Activated B cell treated with CpG ODN at 0.5 μM for 24 hours (primary cell): ENCODE data around the gene PHAX. TPM values are rescaled to one million over a fixed set of nuclear protein-coding genes. Genes with fewer than 3 reads are reported as not detected.

ENCODE experiments used
- ATAC-seq: fragments of 200-7000 bp; cut with Tn5 transposase; one replicate; pipeline ENCODE4 v1.10.0; 2021; ENCODE audit warnings: low read depth, mild to moderate bottlenecking, moderate library complexity
- CTCF ChIA-PET: fragments of 350-600 bp; sonication (Branson Sonifier 250); formaldehyde crosslinking; loops from one replicate; lab custom pipeline; 2021; ENCODE audit warnings: antibody characterized with exemption; lab: Charles Lee
- POLR2A ChIA-PET: fragments of 350-600 bp; sonication (Branson Sonifier 250); formaldehyde crosslinking; loops from one replicate; lab custom pipeline; 2021; ENCODE audit warnings: antibody characterized with exemption; lab: Charles Lee
- DNase-seq: peaks from one replicate; pipeline ENCODE4 v3.0.0; 2022
- H3K27ac Mint-ChIP-seq: one replicate; pipeline ENCODE4 v1.8.0; 2020; ENCODE audit warnings: mixed read lengths
- H3K27me3 Mint-ChIP-seq: one replicate; pipeline ENCODE4 v1.8.0; 2021; ENCODE audit warnings: mixed read lengths
- H3K36me3 Mint-ChIP-seq: one replicate; pipeline ENCODE4 v1.8.0; 2021; ENCODE audit warnings: low read depth, mixed read lengths
- H3K4me1 Mint-ChIP-seq: one replicate; pipeline ENCODE4 v1.8.0; 2021; ENCODE audit warnings: mixed read lengths
- H3K4me3 Mint-ChIP-seq: one replicate; pipeline ENCODE4 v1.8.0; 2020; ENCODE audit warnings: mild to moderate bottlenecking, mixed read lengths
- H3K9me3 Mint-ChIP-seq: one replicate; pipeline ENCODE4 v1.8.0; 2020; ENCODE audit warnings: mixed read lengths
- CTCF ChIP-seq: fragments of 200-600 bp; IDR thresholded peaks from one replicate; pipeline ENCODE4 v1.8.0; 2022; ENCODE audit warnings: antibody characterized with exemption, mild to moderate bottlenecking
- intact Hi-C: fragments of 100-400 bp; cut with micrococcal nuclease; formaldehyde crosslinking; loops from one replicate; pipeline ENCODE4 v1.15.1; 2024
- total RNA-seq: library from RNA; stranded (reverse); gene quantifications from 2 replicates; pipeline ENCODE4 v1.2.3, GENCODE V29; 2022

Gene PHAX
- total RNA-seq, 1 donor from 2014 or later, result 31.0 TPM

DNA sequence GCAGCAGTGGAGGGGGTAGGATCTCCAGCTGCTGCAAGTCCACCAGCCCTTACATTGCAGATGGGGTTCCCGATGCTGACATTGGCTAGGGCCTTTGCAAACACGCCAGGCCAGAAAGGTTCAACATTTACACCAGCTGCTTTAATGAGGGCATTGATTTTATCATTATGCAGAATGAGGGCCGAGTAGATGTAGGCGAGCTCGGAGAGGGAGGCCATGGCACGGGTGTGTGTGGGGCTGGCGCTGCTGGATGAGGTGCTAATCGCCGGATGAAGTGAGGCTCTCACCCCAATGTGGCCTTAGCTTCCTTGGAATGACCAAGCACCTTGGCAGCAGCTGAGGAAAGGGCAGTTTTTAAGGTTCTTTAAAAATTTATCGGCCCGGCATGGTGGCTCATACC, 27.4 kb downstream of the PHAX start:
- ChIA-PET POLR2A (no interaction called here), CTCF (no interaction called here)
- TF ChIP-seq CTCF, result no peak
- peaks cover 34% of the 10 kb centered on the region for H3K36me3 Mint-ChIP-seq
- no peak overlapping the region for H3K27ac Mint-ChIP-seq
- intact Hi-C loops, result no loop called here
- no peaks in the 10 kb centered on the region for H3K4me1 Mint-ChIP-seq
- no peaks in the 10 kb centered on the region for H3K9me3 Mint-ChIP-seq
- H3K27me3 Mint-ChIP-seq, result no peaks in the 10 kb centered on the region
- no peak for ATAC-seq
- H3K4me3 Mint-ChIP-seq, result no peak overlapping the region
- DNase-seq, result no peak

GRCh38 chr5:126631920-126632319, 31.2 kb downstream of the PHAX start:
- no peak for ATAC-seq
- no peak overlapping the region for H3K27ac Mint-ChIP-seq
- H3K4me3 Mint-ChIP-seq, result no peak overlapping the region

GRCh38 chr5:126633552-126633951, 32.8 kb downstream of the PHAX start:
- no peak for ATAC-seq
- no peaks in the 10 kb centered on the region for H3K9me3 Mint-ChIP-seq
- H3K27me3 Mint-ChIP-seq, result no peaks in the 10 kb centered on the region
- DNase-seq, result no peak
- no peaks in the 10 kb centered on the region for H3K4me1 Mint-ChIP-seq
- TF ChIP-seq CTCF, result no peak
- CTCF ChIA-PET, result no interaction called here
- POLR2A ChIA-PET, result no interaction called here
- intact Hi-C loops, result no loop called here
- H3K36me3 Mint-ChIP-seq, result no peaks in the 10 kb centered on the region
- no peak overlapping the region for H3K27ac Mint-ChIP-seq
- no peak overlapping the region for H3K4me3 Mint-ChIP-seq

More at GRCh38 chr5:126631920-126632319, 31.2 kb downstream of the PHAX start:
- DNase-seq, result no peak
- intact Hi-C loops, result no loop called here
- Mint-ChIP-seq H3K27me3 (no peaks in the 10 kb centered on the region), H3K4me1 (no peaks in the 10 kb centered on the region), H3K9me3 (no peaks in the 10 kb centered on the region), H3K36me3 (peaks cover 4% of the 10 kb centered on the region)
- ChIA-PET POLR2A (interaction anchor here (0.6 kb wide), 1 partner anchor 31 kb away, joined by 3 read pairs; the partner anchor contains the start of gene PHAX), CTCF (no interaction called here)
- TF ChIP-seq CTCF, result no peak

GRCh38 chr5:126635585-126635984, 34.8 kb downstream of the PHAX start:
- DNase-seq, result no peak

DNA sequence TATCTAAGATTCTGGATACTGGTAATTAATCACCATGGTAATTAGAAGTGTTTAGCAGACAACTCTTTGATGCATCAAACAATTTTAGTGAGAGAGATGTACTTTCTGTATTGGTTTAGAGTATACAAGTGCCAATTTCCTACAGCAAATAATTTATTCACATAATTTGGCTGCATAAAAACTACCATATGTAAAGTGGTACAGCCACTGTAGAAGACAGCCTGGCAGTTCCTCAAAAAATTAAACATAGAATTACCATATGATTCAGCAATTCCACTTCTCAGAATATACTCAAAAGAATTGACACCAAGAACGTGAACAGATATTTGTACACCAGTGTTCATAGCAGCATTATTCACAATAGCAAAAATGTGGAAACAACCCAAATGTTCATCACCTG, 36.2 kb downstream of the PHAX start:
- no peak for TF ChIP-seq CTCF
- Mint-ChIP-seq H3K4me3 (no peak overlapping the region), H3K36me3 (no peaks in the 10 kb centered on the region), H3K4me1 (no peaks in the 10 kb centered on the region), H3K9me3 (no peaks in the 10 kb centered on the region), H3K27me3 (no peaks in the 10 kb centered on the region), H3K27ac (no peak overlapping the region)
- intact Hi-C loops, result no loop called here
- ATAC-seq, result no peak
- ChIA-PET CTCF (no interaction called here), POLR2A (no interaction called here)
- no peak for DNase-seq

More at GRCh38 chr5:126635585-126635984, 34.8 kb downstream of the PHAX start:
- Mint-ChIP-seq H3K36me3 (no peaks in the 10 kb centered on the region), H3K4me3 (no peak overlapping the region), H3K4me1 (no peaks in the 10 kb centered on the region), H3K27me3 (no peaks in the 10 kb centered on the region), H3K9me3 (no peaks in the 10 kb centered on the region), H3K27ac (no peak overlapping the region)
- ChIA-PET CTCF (no interaction called here), POLR2A (no interaction called here)
- ATAC-seq, result no peak
- TF ChIP-seq CTCF, result no peak
- intact Hi-C loops, result no loop called here
